HEK293 (cell line): ENCODE data around the gene PLEKHJ1.

Source experiments
- CTCF ChIA-PET: fragments of 350-600 bp; formaldehyde crosslinking; extraction: SDS; loops from one replicate; lab custom pipeline; 2021; ENCODE audit warnings: antibody characterized with exemption; lab: Yijun Ruan, JAX
- POLR2A ChIA-PET: fragments of 300-600 bp; formaldehyde crosslinking; extraction: SDS; loops from one replicate; lab custom pipeline; 2020; ENCODE audit warnings: antibody characterized with exemption, inconsistent platforms; lab: Yijun Ruan, JAX
- H3K27ac ChIP-seq: fragments of 200-500 bp; sonication (Bioruptor generic); 2 replicates; pipeline ENCODE4 v1.5.1; 2014; ENCODE audit warnings: low read depth, low read length, control low read depth, inconsistent platforms; ENCODE audit errors: extremely low read depth
- H3K36me3 ChIP-seq, 2 experiments: fragments of 200-500 bp in 1 of 2; sonication (Bioruptor generic) in 1 of 2; 1 replicate in 1 of 2; 2 replicates in 1 of 2; pipeline ENCODE4 v1.5.1; 2014 to 2017; ENCODE audit warnings: inconsistent platforms in 2 of 2, low read length in 2 of 2; ENCODE audit not compliant: control insufficient read depth in 2 of 2, insufficient read depth in 1 of 2
- H3K4me1 ChIP-seq: fragments of 200-500 bp; sonication (Bioruptor generic); 2 replicates; pipeline ENCODE4 v1.5.1; 2014; ENCODE audit warnings: mild to moderate bottlenecking, low read length, inconsistent platforms; ENCODE audit not compliant: control insufficient read depth, insufficient read depth
- H3K4me3 ChIP-seq: 2 replicates; pipeline ENCODE4 v1.5.1; 2011; ENCODE audit warnings: low read depth, mild to moderate bottlenecking, control low read depth, low read length, moderate library complexity
- H3K9me3 ChIP-seq: fragments of 200-500 bp; sonication (Bioruptor generic); 2 replicates; pipeline ENCODE4 v1.5.1; 2014; ENCODE audit warnings: low read depth, low read length, inconsistent platforms; ENCODE audit not compliant: control insufficient read depth, insufficient read depth
- ELK4 ChIP-seq: IDR thresholded peaks from 2 replicates; pipeline ENCODE4 v1.6.1; 2011; ENCODE audit warnings: mild to moderate bottlenecking, low read depth, low read length, borderline replicate concordance
- GLI2 ChIP-seq: fragments of 450-650 bp; formaldehyde crosslinking; IDR thresholded peaks from 2 replicates; pipeline ENCODE4; 2017; ENCODE audit warnings: missing biosample characterization, missing genetic modification characterization, low read depth, borderline replicate concordance
- OVOL3 ChIP-seq: fragments of 450-650 bp; formaldehyde crosslinking; IDR thresholded peaks from 2 replicates; pipeline ENCODE4 v1.5.1; 2016; ENCODE audit warnings: missing biosample characterization, missing genetic modification characterization
- REPIN1 ChIP-seq: fragments of 450-650 bp; formaldehyde crosslinking; IDR thresholded peaks from 2 replicates; pipeline ENCODE4 v1.5.1; 2017; ENCODE audit warnings: missing biosample characterization, missing genetic modification characterization, low read depth
- ZNF146 ChIP-seq: fragments of 450-650 bp; formaldehyde crosslinking; IDR thresholded peaks from 2 replicates; pipeline ENCODE4 v1.5.1; 2016; ENCODE audit warnings: missing biosample characterization, missing genetic modification characterization
- ZNF175 ChIP-seq: fragments of 450-650 bp; formaldehyde crosslinking; IDR thresholded peaks from 2 replicates; pipeline ENCODE4 v1.5.1; 2016; ENCODE audit warnings: missing biosample characterization, missing genetic modification characterization
- ZNF341 ChIP-seq: fragments of 450-650 bp; formaldehyde crosslinking; IDR thresholded peaks from 2 replicates; pipeline ENCODE4; 2016; ENCODE audit warnings: low read depth, missing biosample characterization, missing genetic modification characterization
- ZNF391 ChIP-seq: fragments of 450-650 bp; formaldehyde crosslinking; IDR thresholded peaks from 2 replicates; pipeline ENCODE4 v1.5.1; 2016; ENCODE audit warnings: low read depth, missing biosample characterization, missing genetic modification characterization, borderline replicate concordance
- ZNF560 ChIP-seq: fragments of 450-650 bp; formaldehyde crosslinking; IDR thresholded peaks from 2 replicates; pipeline ENCODE4 v1.5.1; 2017; ENCODE audit warnings: missing biosample characterization, missing genetic modification characterization, borderline replicate concordance
- ZNF600 ChIP-seq: fragments of 450-650 bp; formaldehyde crosslinking; IDR thresholded peaks from 2 replicates; pipeline ENCODE4 v1.5.1; 2016; ENCODE audit warnings: missing biosample characterization, missing genetic modification characterization
- ZNF639 ChIP-seq: fragments of 450-650 bp; formaldehyde crosslinking; IDR thresholded peaks from 2 replicates; pipeline ENCODE4 v1.5.1; 2016; ENCODE audit warnings: missing biosample characterization, missing genetic modification characterization
- ZNF658 ChIP-seq: fragments of 450-650 bp; formaldehyde crosslinking; IDR thresholded peaks from 2 replicates; pipeline ENCODE4; 2016; ENCODE audit warnings: missing biosample characterization, missing genetic modification characterization
- ZNF670 ChIP-seq: fragments of 450-650 bp; formaldehyde crosslinking; IDR thresholded peaks from 2 replicates; pipeline ENCODE4 v1.5.1; 2016; ENCODE audit warnings: missing biosample characterization, missing genetic modification characterization, low read depth
- ZNF76 ChIP-seq: fragments of 450-650 bp; formaldehyde crosslinking; IDR thresholded peaks from 2 replicates; pipeline ENCODE4; 2016; ENCODE audit warnings: low read depth, missing biosample characterization, missing genetic modification characterization, borderline replicate concordance
- ZSCAN30 ChIP-seq: fragments of 450-650 bp; IDR thresholded peaks from 2 replicates; pipeline ENCODE4 v1.5.1; 2018; ENCODE audit warnings: missing biosample characterization, mild to moderate bottlenecking, missing genetic modification characterization, moderate library complexity
- TF ChIP-seq, protein P1 (sequence below): fragments of 450-650 bp; formaldehyde crosslinking; IDR thresholded peaks from 2 replicates; pipeline ENCODE4 v1.5.1; 2016; ENCODE audit warnings: missing biosample characterization, missing genetic modification characterization
- TF ChIP-seq, protein P2 (sequence below): fragments of 450-650 bp; formaldehyde crosslinking; IDR thresholded peaks from 2 replicates; pipeline ENCODE4 v1.5.1; 2016; ENCODE audit warnings: missing biosample characterization, missing genetic modification characterization
- TF ChIP-seq, protein P3 (sequence below): fragments of 450-650 bp; formaldehyde crosslinking; IDR thresholded peaks from 2 replicates; pipeline ENCODE4 v1.5.1; 2016; ENCODE audit warnings: missing biosample characterization, missing genetic modification characterization
- TF ChIP-seq, protein P4 (sequence below): fragments of 450-650 bp; formaldehyde crosslinking; IDR thresholded peaks from 2 replicates; pipeline ENCODE4 v1.5.1; 2016; ENCODE audit warnings: missing biosample characterization, missing genetic modification characterization
- TF ChIP-seq, protein P5 (sequence below): fragments of 450-650 bp; formaldehyde crosslinking; IDR thresholded peaks from 2 replicates; pipeline ENCODE4 v1.5.1; 2016; ENCODE audit warnings: missing biosample characterization, missing genetic modification characterization

The PLEKHJ1 gene

GRCh38 chr19:2254064-2254872 lies 18.1 kb upstream of the PLEKHJ1 start (continued):
- no peak for TF ChIP-seq ZNF670 (tag by site-specific recombination)
- no peak for TF ChIP-seq REPIN1
- TF ChIP-seq ZNF639 (tag by site-specific recombination), result 0 out of 2 replicates have a peak, but pooled peaks have one; percentile 21
- TF ChIP-seq, all 188 proteins: peak for 5

DNA sequence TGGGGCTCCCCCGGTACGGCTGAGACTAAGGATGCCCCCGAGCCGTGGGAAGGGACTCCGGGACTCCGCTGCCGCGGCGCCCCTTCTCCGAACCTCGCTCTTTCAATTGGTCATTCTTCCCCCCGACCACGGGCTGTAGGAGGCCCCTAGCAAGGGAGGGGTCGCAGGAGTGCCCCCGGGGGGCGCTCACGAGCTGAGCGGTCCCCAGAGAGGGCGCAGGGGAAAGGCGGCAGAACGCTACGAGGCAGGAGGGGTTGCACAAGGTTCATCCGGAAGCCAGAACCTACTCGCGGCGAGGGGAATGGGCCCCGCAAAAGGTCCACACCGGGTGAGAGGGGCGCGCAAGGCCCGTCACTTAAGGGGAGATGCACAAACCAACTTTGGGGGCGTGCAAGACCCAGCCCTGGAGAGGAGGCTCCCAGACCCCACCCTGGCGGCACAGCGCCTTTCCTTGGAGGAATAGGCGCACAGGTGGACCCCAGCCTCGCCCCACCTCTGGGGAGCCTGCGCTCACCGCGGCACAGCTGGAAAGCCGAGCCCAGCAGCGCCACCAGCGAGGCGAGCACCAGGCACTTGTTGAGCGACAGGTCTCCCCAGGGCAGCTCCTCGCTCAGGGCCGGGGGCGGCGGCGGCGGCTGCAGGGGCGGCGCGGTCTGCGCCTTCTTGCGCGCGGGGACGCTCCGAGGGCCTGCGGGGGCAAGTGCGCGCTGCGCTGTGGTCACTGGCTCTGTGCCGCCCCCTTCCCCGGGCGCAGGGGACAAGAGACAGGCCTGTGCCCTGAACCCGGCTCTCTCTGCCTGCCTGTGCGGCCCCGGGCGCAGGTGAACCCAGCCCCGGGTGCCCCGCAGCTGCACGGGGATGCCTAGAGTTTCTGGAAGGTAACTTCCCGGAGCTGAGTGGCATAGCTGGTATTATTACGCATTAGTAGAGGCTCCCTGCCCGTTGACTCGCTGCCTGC lies 17.3 kb upstream of the PLEKHJ1 start:
- Histone ChIP-seq H3K27ac (no peak overlapping the region), H3K36me3 (peaks cover 0 to 10% of the 10 kb centered on the region in 2 experiments; a peak in 1 of 3 replicates), H3K4me1 (no peaks in the 10 kb centered on the region), H3K9me3 (no peaks in the 10 kb centered on the region), H3K4me3 (no peak overlapping the region)
- CTCF ChIA-PET, result interaction anchor here (0.6 to 1.0 kb wide), 3 partner anchors 8 to 345 kb away, joined by 3 read pairs; no protein-coding TSS in a partner anchor
- POLR2A ChIA-PET, result interaction anchor here (1.4 kb wide), 1 partner anchor 15 kb away, joined by 3 read pairs; no protein-coding TSS in a partner anchor
- TF ChIP-seq ZNF76 (tag by site-specific recombination) (no peak), ZNF600 (tag by site-specific recombination) (peak; percentile 60; the same call in 1 of the 2 replicates), ZNF175 (tag by site-specific recombination) (no peak), ELK4 (no peak), ZNF391 (tag by site-specific recombination) (no peak), ZNF560 (tag by site-specific recombination) (no peak), ZSCAN30 (tag by site-specific recombination) (no peak), ZNF341 (peak; percentile 12; the same call in 1 of the 2 replicates), OVOL3 (tag by site-specific recombination) (no peak), GLI2 (no peak), ZNF146 (no peak), ZNF658 (no peak)
- TF ChIP-seq, protein P1, sequence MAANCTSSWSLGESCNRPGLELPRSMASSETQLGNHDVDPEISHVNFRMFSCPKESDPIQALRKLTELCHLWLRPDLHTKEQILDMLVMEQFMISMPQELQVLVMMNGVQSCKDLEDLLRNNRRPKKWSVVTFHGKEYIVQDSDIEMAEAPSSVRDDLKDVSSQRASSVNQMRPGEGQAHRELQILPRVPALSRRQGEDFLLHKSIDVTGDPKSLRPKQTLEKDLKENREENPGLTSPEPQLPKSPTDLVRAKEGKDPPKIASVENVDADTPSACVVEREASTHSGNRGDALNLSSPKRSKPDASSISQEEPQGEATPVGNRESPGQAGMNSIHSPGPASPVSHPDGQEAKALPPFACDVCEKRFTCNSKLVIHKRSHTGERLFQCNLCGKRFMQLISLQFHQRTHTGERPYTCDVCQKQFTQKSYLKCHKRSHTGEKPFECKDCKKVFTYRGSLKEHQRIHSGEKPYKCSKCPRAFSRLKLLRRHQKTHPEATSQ, result no peak
- TF ChIP-seq, protein P2, sequence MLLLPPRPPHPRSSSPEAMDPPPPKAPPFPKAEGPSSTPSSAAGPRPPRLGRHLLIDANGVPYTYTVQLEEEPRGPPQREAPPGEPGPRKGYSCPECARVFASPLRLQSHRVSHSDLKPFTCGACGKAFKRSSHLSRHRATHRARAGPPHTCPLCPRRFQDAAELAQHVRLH (tag by site-specific recombination), result no peak
- TF ChIP-seq, protein P3, sequence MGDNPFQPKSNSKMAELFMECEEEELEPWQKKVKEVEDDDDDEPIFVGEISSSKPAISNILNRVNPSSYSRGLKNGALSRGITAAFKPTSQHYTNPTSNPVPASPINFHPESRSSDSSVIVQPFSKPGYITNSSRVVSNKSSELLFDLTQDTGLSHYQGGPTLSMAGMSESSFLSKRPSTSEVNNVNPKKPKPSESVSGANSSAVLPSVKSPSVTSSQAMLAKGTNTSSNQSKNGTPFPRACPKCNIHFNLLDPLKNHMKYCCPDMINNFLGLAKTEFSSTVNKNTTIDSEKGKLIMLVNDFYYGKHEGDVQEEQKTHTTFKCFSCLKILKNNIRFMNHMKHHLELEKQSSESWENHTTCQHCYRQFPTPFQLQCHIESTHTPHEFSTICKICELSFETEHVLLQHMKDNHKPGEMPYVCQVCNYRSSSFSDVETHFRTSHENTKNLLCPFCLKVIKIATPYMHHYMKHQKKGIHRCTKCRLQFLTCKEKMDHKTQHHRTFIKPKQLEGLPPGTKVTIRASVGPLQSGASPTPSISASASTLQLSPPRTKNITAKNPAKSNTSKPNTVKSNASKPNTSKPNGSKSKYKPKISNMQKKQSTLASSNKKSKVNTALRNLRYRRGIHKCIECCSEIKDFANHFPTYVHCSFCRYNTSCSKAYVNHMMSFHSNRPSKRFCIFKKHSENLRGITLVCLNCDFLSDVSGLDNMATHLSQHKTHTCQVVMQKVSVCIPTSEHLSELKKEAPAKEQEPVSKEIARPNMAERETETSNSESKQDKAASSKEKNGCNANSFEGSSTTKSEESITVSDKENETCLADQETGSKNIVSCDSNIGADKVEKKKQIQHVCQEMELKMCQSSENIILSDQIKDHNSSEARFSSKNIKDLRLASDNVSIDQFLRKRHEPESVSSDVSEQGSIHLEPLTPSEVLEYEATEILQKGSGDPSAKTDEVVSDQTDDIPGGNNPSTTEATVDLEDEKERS (tag by site-specific recombination), result no peak
- TF ChIP-seq, protein P4, sequence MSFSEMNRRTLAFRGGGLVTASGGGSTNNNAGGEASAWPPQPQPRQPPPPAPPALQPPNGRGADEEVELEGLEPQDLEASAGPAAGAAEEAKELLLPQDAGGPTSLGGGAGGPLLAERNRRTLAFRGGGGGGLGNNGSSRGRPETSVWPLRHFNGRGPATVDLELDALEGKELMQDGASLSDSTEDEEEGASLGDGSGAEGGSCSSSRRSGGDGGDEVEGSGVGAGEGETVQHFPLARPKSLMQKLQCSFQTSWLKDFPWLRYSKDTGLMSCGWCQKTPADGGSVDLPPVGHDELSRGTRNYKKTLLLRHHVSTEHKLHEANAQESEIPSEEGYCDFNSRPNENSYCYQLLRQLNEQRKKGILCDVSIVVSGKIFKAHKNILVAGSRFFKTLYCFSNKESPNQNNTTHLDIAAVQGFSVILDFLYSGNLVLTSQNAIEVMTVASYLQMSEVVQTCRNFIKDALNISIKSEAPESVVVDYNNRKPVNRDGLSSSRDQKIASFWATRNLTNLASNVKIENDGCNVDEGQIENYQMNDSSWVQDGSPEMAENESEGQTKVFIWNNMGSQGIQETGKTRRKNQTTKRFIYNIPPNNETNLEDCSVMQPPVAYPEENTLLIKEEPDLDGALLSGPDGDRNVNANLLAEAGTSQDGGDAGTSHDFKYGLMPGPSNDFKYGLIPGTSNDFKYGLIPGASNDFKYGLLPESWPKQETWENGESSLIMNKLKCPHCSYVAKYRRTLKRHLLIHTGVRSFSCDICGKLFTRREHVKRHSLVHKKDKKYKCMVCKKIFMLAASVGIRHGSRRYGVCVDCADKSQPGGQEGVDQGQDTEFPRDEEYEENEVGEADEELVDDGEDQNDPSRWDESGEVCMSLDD, result no peak
- TF ChIP-seq, protein P5, sequence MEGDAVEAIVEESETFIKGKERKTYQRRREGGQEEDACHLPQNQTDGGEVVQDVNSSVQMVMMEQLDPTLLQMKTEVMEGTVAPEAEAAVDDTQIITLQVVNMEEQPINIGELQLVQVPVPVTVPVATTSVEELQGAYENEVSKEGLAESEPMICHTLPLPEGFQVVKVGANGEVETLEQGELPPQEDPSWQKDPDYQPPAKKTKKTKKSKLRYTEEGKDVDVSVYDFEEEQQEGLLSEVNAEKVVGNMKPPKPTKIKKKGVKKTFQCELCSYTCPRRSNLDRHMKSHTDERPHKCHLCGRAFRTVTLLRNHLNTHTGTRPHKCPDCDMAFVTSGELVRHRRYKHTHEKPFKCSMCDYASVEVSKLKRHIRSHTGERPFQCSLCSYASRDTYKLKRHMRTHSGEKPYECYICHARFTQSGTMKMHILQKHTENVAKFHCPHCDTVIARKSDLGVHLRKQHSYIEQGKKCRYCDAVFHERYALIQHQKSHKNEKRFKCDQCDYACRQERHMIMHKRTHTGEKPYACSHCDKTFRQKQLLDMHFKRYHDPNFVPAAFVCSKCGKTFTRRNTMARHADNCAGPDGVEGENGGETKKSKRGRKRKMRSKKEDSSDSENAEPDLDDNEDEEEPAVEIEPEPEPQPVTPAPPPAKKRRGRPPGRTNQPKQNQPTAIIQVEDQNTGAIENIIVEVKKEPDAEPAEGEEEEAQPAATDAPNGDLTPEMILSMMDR, result peak; percentile 48
